DMS53 (cell line): ENCODE results near the gene NT5DC3.

Experiments used
- DNase-seq: peaks from one replicate; lab custom pipeline; 2025; lab: John Stamatoyannopoulos, UW

Gene NT5DC3

GRCh38 chr12:103809154-103809553, 31.9 kb downstream of the NT5DC3 start:
- DNase-seq, result no peak

GRCh38 chr12:103808239-103808880, 32.7 kb downstream of the NT5DC3 start:
- no peak for DNase-seq

DNA sequence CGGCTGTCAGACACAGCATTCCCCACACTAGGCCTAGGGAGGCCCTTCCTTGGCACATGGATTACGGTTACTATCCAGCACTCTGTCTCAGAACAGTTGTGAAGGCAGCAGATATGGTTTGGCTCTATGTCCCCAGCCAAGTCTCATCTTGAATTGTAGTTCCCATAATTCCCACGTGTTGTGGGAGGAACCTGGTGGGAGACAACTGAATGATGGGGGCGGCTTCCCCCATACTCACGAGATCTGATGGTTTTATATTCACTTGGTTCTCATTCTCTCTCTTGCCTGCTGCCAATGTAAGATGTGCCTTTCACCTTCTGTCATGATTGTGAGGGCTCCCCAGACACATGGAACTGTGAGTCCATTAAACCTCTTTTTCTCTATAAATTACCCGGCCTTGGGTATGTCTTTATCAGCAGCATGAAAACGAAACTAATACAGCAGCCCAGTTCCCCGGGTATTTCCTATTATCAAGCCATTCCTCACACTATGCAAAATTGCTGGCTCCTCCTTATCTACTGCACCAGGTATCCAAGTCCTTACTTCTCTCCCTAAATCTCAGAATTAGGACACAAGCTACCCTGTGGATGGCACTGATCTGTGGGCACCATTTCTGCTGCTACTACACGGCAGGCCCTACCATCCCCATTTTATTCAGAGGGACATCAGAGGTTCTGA, 33.3 kb downstream of the NT5DC3 start:
- DNase-seq, result no peak

DNA sequence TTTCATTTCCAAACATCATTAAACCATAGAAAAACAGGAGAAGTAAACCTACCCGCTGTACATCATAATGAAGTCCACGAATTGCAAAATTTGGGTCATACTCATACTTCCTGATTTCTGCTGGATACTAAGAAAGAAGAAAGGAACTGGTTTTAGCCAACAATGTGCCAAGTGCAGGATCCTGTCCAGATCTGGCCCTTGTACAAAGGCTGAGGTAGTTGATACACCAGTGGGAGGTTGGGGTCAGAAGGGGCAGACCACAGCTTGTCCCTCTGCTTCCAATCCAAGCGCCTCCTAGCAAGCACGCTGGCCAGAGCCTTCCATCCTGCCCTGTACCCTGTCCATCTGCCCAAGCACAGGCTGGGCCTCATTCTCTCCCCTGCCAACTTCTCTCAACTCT, 34.2 kb downstream of the NT5DC3 start:
- no peak for DNase-seq

DNA sequence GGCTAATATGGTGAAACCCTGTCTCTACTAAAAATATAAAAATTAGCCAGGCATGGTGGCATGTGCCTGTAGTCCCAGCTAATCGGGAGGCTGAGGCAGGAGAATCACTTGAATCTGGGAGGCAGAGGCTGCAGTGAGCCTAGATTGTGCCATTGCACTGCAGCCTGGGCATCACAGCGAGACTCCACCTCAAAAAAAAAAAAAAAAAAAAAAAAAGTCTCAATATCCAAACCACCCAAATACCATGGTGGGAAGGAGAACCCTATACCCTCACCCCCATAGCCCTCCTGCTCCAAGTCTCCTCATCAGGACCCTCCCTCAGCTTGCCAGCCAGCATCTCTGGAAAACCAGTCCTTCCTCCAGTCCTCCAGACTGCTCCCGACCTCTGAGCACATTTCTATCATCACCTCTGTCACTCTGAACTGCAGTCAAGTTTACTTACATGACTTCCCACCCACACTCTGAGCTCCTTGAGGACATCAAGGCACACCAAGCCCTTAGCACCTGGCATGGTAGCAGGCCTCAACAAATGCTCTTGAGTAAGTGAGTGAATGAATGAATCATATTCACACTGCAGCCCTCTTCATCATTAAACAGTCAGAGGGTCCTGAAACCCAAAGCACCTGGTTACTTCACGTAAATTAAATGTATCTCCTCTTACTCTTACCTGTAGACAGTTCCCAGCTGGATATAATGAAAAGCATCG, 35.2 kb downstream of the NT5DC3 start:
- no peak for DNase-seq

DNA sequence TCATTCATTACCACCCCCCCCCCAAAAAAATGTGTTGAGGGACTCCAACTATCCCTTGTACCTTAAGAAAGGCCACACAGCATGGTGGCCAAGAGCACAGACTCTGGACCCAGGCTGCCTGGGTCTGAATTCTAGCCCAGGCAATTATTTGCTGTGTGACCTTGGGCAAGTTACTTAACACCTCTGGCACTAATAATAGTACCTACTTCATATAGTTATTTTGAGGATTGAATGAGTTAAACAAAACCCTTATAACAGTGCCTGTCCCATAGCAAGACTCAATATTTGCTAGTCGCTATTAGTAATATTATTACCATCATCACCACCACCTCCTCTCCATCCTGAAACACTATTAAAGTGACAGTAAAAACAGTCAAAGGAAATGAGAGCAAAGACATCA, 37.2 kb downstream of the NT5DC3 start:
- DNase-seq, result no peak

- DNase-seq, result no peak
These were observed 38.5 kb downstream of the NT5DC3 start for GRCh38 chr12:103802586-103802886.

- DNase-seq, result no peak
These were observed 39.1 kb downstream of the NT5DC3 start for GRCh38 chr12:103801709-103802585.

GRCh38 chr12:103799857-103800771, 40.9 kb downstream of the NT5DC3 start:
- peak; percentile 99 for DNase-seq

DNA sequence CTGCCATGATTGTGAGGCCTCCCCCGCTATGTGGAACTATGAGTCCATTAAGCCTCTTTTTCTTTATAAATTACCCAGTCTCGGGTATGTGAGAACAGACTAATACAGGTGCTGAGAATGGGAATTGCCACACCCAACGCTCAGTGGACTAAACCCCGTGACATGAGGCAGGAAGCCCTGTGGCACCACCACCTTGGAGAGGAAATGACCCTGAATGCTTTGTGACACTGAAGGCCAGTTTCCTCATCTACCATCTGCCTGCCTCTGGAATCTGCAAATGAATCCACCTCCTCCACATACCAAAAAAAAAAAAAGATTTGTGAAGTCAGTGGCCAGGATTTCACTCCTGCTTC, 41.6 kb downstream of the NT5DC3 start:
- DNase-seq, result no peak

- no peak for DNase-seq
These were observed 42.4 kb downstream of the NT5DC3 start for GRCh38 chr12:103798586-103798985.

DNA sequence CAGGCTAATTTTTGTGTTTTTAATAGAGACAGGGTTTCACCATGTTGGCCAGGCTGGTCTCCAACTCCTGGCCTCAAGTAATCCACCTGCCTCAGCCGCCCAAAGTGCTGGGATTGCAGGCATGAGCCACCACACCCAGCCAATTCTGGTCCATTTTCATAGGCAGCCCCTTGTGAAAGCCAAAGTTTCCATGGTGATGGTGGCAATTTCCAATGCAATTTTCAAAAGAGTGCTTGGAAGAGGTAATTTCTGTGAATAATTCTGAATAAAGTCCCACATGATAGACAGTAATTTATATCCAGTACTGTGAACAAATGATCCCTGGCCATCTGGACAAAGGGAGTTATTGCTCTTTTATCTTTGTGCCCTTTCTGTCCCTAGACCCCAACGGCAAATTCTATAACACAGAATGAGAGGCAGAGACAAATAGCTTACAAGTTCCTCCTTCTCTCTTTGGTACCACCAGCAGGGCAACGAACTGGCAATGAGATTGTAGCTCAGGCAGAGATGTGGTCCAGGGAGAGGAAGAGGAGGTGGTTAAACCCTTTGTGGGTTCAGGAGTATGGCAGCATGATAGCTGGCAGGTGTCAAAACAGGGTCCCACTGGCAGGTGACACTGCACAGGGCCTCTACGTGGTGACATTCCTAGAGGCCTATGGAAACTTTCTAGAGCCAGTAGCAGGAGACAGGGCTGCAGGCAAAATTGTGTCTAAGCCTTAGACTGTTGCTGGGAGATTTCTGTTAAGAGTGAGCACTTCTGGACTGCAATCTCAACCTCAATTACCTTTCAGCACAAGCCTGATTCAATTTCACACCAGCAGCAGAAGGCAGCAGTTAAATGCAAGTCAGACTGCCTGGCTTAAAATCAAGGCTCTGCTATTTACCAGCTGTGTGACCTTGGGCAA, 46.5 kb downstream of the NT5DC3 start:
- no peak for DNase-seq

GRCh38 chr12:103793512-103794045, 47.5 kb downstream of the NT5DC3 start:
- DNase-seq, result no peak

- DNase-seq, result no peak
These were observed 48.0 kb downstream of the NT5DC3 start for GRCh38 chr12:103793046-103793445.

DNA sequence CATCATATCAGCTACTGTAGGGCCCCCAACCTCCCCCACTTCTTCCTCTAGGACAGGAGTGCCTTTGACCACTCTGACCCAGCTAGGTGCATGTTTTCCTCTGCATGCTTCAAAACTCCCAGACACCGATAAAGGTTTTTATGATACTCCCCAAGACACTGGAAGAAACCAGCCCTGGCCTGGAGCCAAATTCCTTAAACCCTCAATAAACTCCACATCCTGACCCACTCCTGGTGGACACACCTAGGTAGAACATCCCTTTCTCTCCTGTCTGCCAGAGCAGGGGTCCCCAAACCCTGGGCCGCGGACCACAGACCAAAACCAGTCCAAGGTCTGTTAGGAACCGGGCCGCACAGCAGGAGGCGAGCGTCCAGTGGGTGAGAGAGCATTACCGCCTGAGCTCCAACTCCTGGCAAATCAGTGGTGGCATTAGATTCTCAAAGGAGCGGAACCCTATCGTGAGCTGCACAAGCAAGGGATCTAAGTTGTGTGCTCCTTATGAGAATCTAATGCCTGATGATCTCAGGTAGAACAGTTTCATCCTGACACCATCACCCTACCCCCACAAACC, 49.6 kb downstream of the NT5DC3 start:
- DNase-seq, result no peak

DNA sequence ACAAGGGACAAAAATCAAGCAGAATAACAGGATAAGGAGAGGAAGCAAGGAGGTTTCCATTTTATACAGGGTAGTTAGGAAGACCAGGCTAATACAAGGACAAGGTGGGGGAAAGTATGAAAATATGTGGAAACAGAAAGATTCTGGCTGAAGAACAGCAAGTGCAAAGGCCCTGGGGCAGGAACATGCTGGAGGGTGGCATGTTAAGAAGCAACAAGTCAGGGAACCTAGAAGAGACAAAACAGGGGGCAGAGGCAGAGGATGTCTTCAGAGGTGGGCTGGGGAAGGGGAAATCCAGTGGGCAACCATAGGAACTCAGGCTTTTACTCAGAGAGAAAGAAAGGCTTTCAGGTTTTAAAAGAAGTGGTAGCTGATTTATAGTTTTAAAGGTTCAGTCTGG, 54.8 kb downstream of the NT5DC3 start:
- DNase-seq, result no peak

DNA sequence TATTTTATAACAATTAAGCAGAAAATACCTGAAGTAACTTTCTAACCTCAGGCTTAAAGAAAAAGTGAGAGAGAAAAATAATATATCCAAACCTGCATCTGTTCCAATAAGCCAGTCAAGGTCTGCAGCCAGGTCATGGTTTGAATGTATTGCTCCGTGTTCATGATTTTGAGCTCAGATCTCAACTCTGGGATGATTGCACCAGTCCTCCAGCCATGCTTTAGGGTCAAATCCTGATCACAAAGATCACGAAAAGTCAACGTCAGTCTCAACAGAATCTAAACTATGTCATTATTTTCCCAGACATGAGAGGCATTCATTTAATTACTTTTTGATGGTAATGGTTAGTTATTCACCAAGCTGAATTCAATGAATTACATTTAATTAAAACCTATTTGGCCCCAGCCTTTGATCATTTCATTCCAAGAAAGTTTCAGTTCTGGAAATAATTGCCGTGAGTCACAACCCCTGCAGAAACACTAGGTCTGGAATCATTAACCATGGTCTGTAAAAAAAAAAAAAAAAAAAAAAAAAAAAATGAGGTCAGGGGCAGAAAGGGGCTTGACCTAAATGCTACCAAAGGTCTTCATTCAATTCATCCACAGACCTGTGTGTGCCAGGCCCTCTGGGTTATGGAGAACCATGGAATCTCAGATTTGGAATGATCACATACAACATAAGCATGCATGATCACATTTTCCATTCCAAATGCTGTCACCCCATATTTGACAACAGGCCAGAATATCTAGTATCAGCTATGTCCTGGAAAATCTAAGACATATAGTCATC, 55.6 kb downstream of the NT5DC3 start:
- no peak for DNase-seq

DNA sequence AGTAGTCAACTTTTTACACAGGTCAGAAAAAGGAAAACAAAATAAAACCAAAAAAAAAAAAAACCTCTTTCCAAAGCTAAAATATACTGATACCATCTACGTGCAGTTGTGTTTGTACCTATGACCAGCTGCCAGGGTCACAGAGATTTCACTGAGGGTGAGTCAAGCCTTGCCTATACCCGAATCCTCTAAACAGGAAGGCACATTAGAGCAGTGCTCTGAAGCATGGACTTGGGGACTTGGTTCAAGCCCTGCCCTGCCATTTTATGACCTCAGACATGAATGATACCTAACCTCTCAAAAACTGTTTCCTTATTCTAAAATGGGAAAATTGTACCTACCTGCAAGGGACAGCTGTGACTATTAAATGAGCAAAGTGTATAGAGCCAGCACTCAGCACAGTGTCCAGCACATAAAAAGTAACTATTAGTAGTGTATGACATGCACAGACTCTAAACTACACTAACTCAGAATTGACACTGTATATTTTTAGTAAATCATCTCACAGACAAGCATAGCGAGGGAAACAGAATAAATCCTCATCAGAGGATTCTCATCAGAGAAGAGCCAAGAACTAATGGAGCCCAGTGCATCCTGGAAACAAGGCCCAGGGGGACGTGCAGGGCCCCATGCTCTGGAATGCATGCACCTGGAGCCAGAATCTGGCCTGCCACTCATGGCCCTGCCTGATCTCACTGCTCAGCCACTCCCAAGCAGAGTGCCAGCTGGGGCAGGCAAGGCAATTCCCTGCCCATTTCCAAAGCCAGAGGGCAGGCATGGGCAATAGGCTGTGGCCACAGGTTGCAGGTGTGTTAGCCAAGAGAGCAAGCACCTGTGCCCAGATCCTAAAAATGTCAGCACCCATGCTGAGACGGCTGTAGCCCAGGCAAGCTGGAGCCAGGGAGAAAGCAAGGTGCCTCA, 57.0 kb downstream of the NT5DC3 start:
- DNase-seq, result peak; percentile 16
